Neural progenitor cell (in vitro differentiated cells): ENCODE measurements around the gene SBSN. TPM values are rescaled to one million over a fixed set of nuclear protein-coding genes. Genes with fewer than 3 reads are reported as not detected.

Experiments used
- DNase-seq: peaks from one replicate; pipeline ENCODE4 v3.0.0-alpha.2; 2016; ENCODE audit warnings: low spot score
- H2AFZ ChIP-seq: fragments of 200-600 bp; sonication (generic); replicated peaks from 2 replicates; pipeline ENCODE4 v1.6.1; 2016; ENCODE audit warnings: antibody characterized with exemption
- H3F3A ChIP-seq: fragments of 200-600 bp; sonication (generic); 2 replicates; pipeline ENCODE4 v1.6.1; 2016; ENCODE audit warnings: antibody characterized with exemption, low read depth
- H3K27ac ChIP-seq: fragments of 200-600 bp; sonication (generic); 2 replicates; pipeline ENCODE4 v1.5.1; 2016; ENCODE audit warnings: mild to moderate bottlenecking
- H3K27me3 ChIP-seq: fragments of 200-600 bp; sonication (generic); 2 replicates; pipeline ENCODE4 v1.6.1; 2016; ENCODE audit warnings: mild to moderate bottlenecking, moderate library complexity
- H3K36me3 ChIP-seq: fragments of 200-600 bp; sonication (generic); 2 replicates; pipeline ENCODE4 v1.5.1; 2016
- H3K4me1 ChIP-seq: fragments of 200-600 bp; sonication (generic); 2 replicates; pipeline ENCODE4 v1.6.1; 2016; ENCODE audit warnings: mixed run types
- H3K4me2 ChIP-seq: fragments of 200-600 bp; sonication (generic); 2 replicates; pipeline ENCODE4 v1.6.1; 2016
- H3K4me3 ChIP-seq: fragments of 200-600 bp; sonication (generic); 2 replicates; pipeline ENCODE4 v1.5.1; 2016
- H3K79me2 ChIP-seq: fragments of 200-600 bp; sonication (generic); 2 replicates; pipeline ENCODE4 v1.6.1; 2016; ENCODE audit warnings: low read depth
- H3K9ac ChIP-seq: fragments of 200-600 bp; sonication (generic); 2 replicates; pipeline ENCODE4 v1.6.1; 2016
- H3K9me3 ChIP-seq: fragments of 200-600 bp; sonication (generic); 2 replicates; pipeline ENCODE4 v1.5.1; 2016; ENCODE audit warnings: low read depth
- H4K20me1 ChIP-seq: fragments of 200-600 bp; sonication (generic); 2 replicates; pipeline ENCODE4 v1.6.1; 2016; ENCODE audit warnings: low read depth
- H3K27ac Mint-ChIP-seq: 3 replicates; pipeline ENCODE4 v1.8.0; 2021; ENCODE audit warnings: mixed read lengths
- H3K27me3 Mint-ChIP-seq: 2 replicates; pipeline ENCODE4 v1.8.0; 2022; ENCODE audit warnings: low read depth, mild to moderate bottlenecking, inconsistent platforms, moderate library complexity, mixed read lengths; ENCODE audit not compliant: insufficient read depth
- H3K36me3 Mint-ChIP-seq: 3 replicates; pipeline ENCODE4 v1.8.0; 2021; ENCODE audit warnings: mixed read lengths
- H3K4me1 Mint-ChIP-seq: 3 replicates; pipeline ENCODE4 v1.8.0; 2021; ENCODE audit warnings: mixed read lengths
- H3K4me3 Mint-ChIP-seq: 3 replicates; pipeline ENCODE4 v1.8.0; 2021; ENCODE audit warnings: mild to moderate bottlenecking, moderate library complexity, mixed read lengths
- H3K9me3 Mint-ChIP-seq: 3 replicates; pipeline ENCODE4 v1.8.0; 2020; ENCODE audit warnings: mixed read lengths
- CTCF ChIP-seq: fragments of 200-600 bp; sonication (generic); IDR thresholded peaks from 2 replicates; pipeline ENCODE4 v1.5.1; 2017; ENCODE audit warnings: antibody characterized with exemption, mild to moderate bottlenecking
- EZH2 ChIP-seq: fragments of 200-600 bp; sonication (generic); IDR thresholded peaks from 2 replicates; pipeline ENCODE4 v1.6.1; 2017; ENCODE audit warnings: antibody characterized with exemption, mild to moderate bottlenecking, moderate library complexity
- EZH2phosphoT487 ChIP-seq: fragments of 200-600 bp; sonication (generic); IDR thresholded peaks from 2 replicates; pipeline ENCODE4 v1.6.1; 2017; ENCODE audit warnings: antibody characterized with exemption
- total RNA-seq: library from RNA; depleted of rRNA; stranded (reverse); fragments of >200 nt; gene quantifications from 2 replicates; pipeline ENCODE4 v1.2.3, GENCODE V29; 2015; ENCODE audit warnings: low replicate concordance

The SBSN gene
- total RNA-seq, 1 donor from 2014 or later, result not detected

DNA sequence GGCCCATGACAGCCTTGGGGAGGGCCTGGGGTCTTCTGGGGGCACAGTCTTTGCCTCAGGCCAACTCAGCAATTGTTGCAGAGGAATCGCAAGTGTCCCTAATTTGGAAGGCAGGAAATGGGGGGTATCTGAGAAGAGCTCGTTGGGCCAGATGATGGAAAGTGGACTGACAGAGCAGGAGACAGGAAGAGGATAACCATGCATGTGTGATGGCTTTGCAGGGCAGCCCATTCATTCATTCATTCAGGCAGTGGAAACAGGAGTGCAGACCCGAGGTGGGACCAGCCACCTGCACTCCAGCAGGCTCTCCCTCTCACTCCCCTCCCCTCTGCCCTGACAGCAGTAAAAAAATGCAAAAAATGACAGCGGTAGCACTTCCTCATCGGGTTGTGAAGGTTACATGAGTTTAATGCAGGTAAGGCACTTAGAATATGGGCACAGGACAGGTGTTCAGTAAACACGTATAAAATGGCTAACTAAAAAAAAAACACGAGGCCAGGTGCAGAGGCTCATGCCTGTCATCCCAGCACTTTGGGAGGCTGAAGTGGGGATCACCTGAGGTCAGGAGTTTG, 12.3 kb upstream of the SBSN start:
- peaks cover 4% of the 10 kb centered on the region for H3K4me1 ChIP-seq
- Mint-ChIP-seq H3K4me1 (peaks cover 9% of the 10 kb centered on the region), H3K4me3 (no peak overlapping the region)

DNA sequence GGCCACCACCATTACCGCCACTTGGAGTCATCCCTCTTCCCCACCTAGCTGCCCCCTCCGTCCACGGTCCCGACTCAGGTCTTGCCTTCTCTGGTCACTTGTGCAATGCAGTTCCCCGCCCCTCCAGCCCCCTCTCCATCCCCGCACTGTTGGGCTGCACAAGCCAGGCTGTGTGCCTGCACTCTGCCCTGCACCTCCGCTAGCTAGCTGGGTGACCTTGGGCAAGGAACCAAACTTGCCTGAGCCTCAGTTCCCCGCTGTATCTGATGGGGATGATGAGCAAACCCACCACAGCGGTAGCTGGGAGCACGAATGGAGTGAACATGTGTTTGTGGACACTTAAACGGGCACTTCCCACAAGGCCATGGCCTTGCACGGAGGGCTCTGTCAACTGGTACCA, 11.7 kb upstream of the SBSN start:
- peaks cover 4% of the 10 kb centered on the region for H3K4me1 ChIP-seq
- H3K9me3 Mint-ChIP-seq, result no peaks in the 10 kb centered on the region
- no peak overlapping the region for H3K4me2 ChIP-seq
- no peak overlapping the region for H3K4me3 Mint-ChIP-seq
- H3K9ac ChIP-seq, result no peak overlapping the region
- no peaks in the 10 kb centered on the region for H3K27me3 Mint-ChIP-seq
- TF ChIP-seq EZH2, result no peak
- TF ChIP-seq CTCF, result no peak
- TF ChIP-seq EZH2phosphoT487, result no peak
- peaks cover 1% of the 10 kb centered on the region for H4K20me1 ChIP-seq
- H3K4me1 Mint-ChIP-seq, result peaks cover 9% of the 10 kb centered on the region
- H2AFZ ChIP-seq, result no peak overlapping the region
- H3K27me3 ChIP-seq, result no peaks in the 10 kb centered on the region
- H3K27ac Mint-ChIP-seq, result no peak overlapping the region
- peaks cover 14% of the 10 kb centered on the region for H3K79me2 ChIP-seq
- peaks cover 2% of the 10 kb centered on the region for H3K36me3 Mint-ChIP-seq
- no peak for DNase-seq
- peaks cover 8% of the 10 kb centered on the region for H3F3A ChIP-seq
- no peaks in the 10 kb centered on the region for H3K9me3 ChIP-seq
- H3K4me3 ChIP-seq, result no peak overlapping the region
- H3K27ac ChIP-seq, result no peak overlapping the region
- H3K36me3 ChIP-seq, result no peaks in the 10 kb centered on the region

More for the DNA sequence above, 12.3 kb upstream of the SBSN start:
- no peak overlapping the region for H3K9ac ChIP-seq
- no peaks in the 10 kb centered on the region for H3K9me3 ChIP-seq
- no peak for DNase-seq
- no peaks in the 10 kb centered on the region for H3K36me3 ChIP-seq
- Mint-ChIP-seq H3K36me3 (peaks cover 2% of the 10 kb centered on the region), H3K27ac (no peak overlapping the region), H3K9me3 (no peaks in the 10 kb centered on the region), H3K27me3 (no peaks in the 10 kb centered on the region)
- no peak for TF ChIP-seq CTCF
- no peak for TF ChIP-seq EZH2phosphoT487
- TF ChIP-seq EZH2, result no peak
- no peak overlapping the region for H3K27ac ChIP-seq
- no peaks in the 10 kb centered on the region for H3K27me3 ChIP-seq
- H3F3A ChIP-seq, result peaks cover 2% of the 10 kb centered on the region
- H4K20me1 ChIP-seq, result no peaks in the 10 kb centered on the region
- H3K4me3 ChIP-seq, result no peak overlapping the region
- peaks cover 18% of the 10 kb centered on the region for H3K79me2 ChIP-seq
- H3K4me2 ChIP-seq, result no peak overlapping the region
- H2AFZ ChIP-seq, result no peak overlapping the region

- Histone ChIP-seq H3K36me3 (no peaks in the 10 kb centered on the region), H3K4me3 (no peak overlapping the region), H3K79me2 (peaks cover 9% of the 10 kb centered on the region), H3K9ac (no peak overlapping the region), H4K20me1 (peaks cover 4% of the 10 kb centered on the region), H3K9me3 (no peaks in the 10 kb centered on the region), H3K4me2 (no peak overlapping the region), H3K27me3 (no peaks in the 10 kb centered on the region), H2AFZ (no peak overlapping the region), H3F3A (peaks cover 8% of the 10 kb centered on the region), H3K4me1 (peaks cover under 1% of the 10 kb centered on the region), H3K27ac (no peak overlapping the region)
- Mint-ChIP-seq H3K4me3 (no peak overlapping the region), H3K27me3 (no peaks in the 10 kb centered on the region), H3K4me1 (peaks cover 3% of the 10 kb centered on the region), H3K9me3 (no peaks in the 10 kb centered on the region), H3K27ac (no peak overlapping the region), H3K36me3 (peaks cover 2% of the 10 kb centered on the region)
- no peak for DNase-seq
- TF ChIP-seq EZH2, result no peak
- no peak for TF ChIP-seq CTCF
- no peak for TF ChIP-seq EZH2phosphoT487
Measured at GRCh38 chr19:35539314-35539713, 11.2 kb upstream of the SBSN start.
